Measurements from ENCODE around the gene RNF150. TPM values are rescaled to one million over a fixed set of nuclear protein-coding genes. Genes with fewer than 3 reads are reported as not detected.

The RNF150 gene
- total RNA-seq, 1 experiment from 2014 or later: 4.4 TPM

- WGBS (ENCODE audit: extremely low coverage, insufficient read length, low lambda C conversion rate): no CpG with 5 or more reads among the region's 9 CpGs
- H4K8ac ChIP-seq (replicated peaks; ENCODE audit: insufficient read length, low read depth, low read length): no peak overlapping the region
- TF ChIP-seq, protein P1, sequence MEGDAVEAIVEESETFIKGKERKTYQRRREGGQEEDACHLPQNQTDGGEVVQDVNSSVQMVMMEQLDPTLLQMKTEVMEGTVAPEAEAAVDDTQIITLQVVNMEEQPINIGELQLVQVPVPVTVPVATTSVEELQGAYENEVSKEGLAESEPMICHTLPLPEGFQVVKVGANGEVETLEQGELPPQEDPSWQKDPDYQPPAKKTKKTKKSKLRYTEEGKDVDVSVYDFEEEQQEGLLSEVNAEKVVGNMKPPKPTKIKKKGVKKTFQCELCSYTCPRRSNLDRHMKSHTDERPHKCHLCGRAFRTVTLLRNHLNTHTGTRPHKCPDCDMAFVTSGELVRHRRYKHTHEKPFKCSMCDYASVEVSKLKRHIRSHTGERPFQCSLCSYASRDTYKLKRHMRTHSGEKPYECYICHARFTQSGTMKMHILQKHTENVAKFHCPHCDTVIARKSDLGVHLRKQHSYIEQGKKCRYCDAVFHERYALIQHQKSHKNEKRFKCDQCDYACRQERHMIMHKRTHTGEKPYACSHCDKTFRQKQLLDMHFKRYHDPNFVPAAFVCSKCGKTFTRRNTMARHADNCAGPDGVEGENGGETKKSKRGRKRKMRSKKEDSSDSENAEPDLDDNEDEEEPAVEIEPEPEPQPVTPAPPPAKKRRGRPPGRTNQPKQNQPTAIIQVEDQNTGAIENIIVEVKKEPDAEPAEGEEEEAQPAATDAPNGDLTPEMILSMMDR (conservative IDR thresholded peaks at IDR 0.05): no peak
- H3K27ac Mint-ChIP-seq: no peak overlapping the region
- no peak overlapping the region for H3K56ac ChIP-seq (ENCODE audit: insufficient read length, low read depth, low read length)
- no peak overlapping the region for H3K18ac ChIP-seq (ENCODE audit: insufficient read length, low read depth, low read length)
- no peaks in the 10 kb centered on the region for H3K9me3 ChIP-seq (ENCODE audit: control insufficient read depth, low read depth, low read length)
- no peaks in the 10 kb centered on the region for H3K27me3 ChIP-seq (ENCODE audit: insufficient read depth, low read length)
- H3K14ac ChIP-seq (ENCODE audit: insufficient read depth, low read length): no peak overlapping the region
- no peak overlapping the region for H2BK20ac ChIP-seq (ENCODE audit: low read depth, low read length, poor library complexity, severe bottlenecking)
- H3K79me2 ChIP-seq (ENCODE audit: insufficient read depth, low read length): no peaks in the 10 kb centered on the region
- no peak overlapping the region for H2AFZ ChIP-seq (ENCODE audit: low read length)
- no peak overlapping the region for H3K23ac ChIP-seq (ENCODE audit: insufficient read length, low read depth, low read length)
- peaks cover 9 to 14% of the 10 kb centered on the region in 2 experiments for H3K4me1 Mint-ChIP-seq
- H2BK12ac ChIP-seq (ENCODE audit: insufficient read length, low read depth, low read length): no peak overlapping the region
- H3K4me1 ChIP-seq (ENCODE audit: insufficient read depth, low read length): peaks cover 5% of the 10 kb centered on the region
- no peak overlapping the region for H3K4me3 Mint-ChIP-seq
- no peak overlapping the region for H2AK5ac ChIP-seq (ENCODE audit: insufficient read length, low read length)
- no peak for DNase-seq
- H4K91ac ChIP-seq (ENCODE audit: insufficient read length, low read depth, low read length): no peak overlapping the region
- no peak overlapping the region for H3K27ac ChIP-seq (ENCODE audit: insufficient read length, low read depth, low read length)
- H2BK120ac ChIP-seq (ENCODE audit: low read depth, low read length, poor library complexity, severe bottlenecking): no peak overlapping the region
- H4K5ac ChIP-seq (ENCODE audit: insufficient read length, low read depth, low read length): no peak overlapping the region
- H2BK15ac ChIP-seq (ENCODE audit: low read depth, low read length): no peak overlapping the region
- H3K27me3 Mint-ChIP-seq (ENCODE audit: low read depth): no peaks in the 10 kb centered on the region
- H3K4ac ChIP-seq (ENCODE audit: low read depth, low read length): no peak overlapping the region
- H3K23me2 ChIP-seq (ENCODE audit: insufficient read length, low read depth, low read length, poor library complexity, severe bottlenecking): no peaks in the 10 kb centered on the region
- H3T11ph ChIP-seq (ENCODE audit: low read length): no peak overlapping the region
- no peak overlapping the region for H3K4me2 ChIP-seq (ENCODE audit: insufficient read depth, insufficient read length, low read length)
- H4K20me1 ChIP-seq (ENCODE audit: control insufficient read depth, insufficient read depth, insufficient read length): no peaks in the 10 kb centered on the region
- no peaks in the 10 kb centered on the region for H3K79me1 ChIP-seq (ENCODE audit: insufficient read depth, low read depth, low read length, poor library complexity, severe bottlenecking)
- H2BK5ac ChIP-seq (ENCODE audit: insufficient read length, low read length): no peak overlapping the region
- H3K36me3 Mint-ChIP-seq (ENCODE audit: insufficient read depth in 1 of 3, low read depth in 3 of 3): peaks cover 0 to 2% (median 0%) of the 10 kb centered on the region in 3 experiments; a peak in 1 of 7 replicates
- H3K9ac ChIP-seq (ENCODE audit: extremely low read depth, insufficient read length, low read length): no peak overlapping the region
- H3K9me3 Mint-ChIP-seq: peaks cover 2 to 6% of the 10 kb centered on the region in 2 experiments; a peak in 3 of 5 replicates
Observed at GRCh38 chr4:141081921-141082395, 51.3 kb downstream of the RNF150 start.
